Measurements from ENCODE around the gene LRRC19. TPM values are rescaled to one million over a fixed set of nuclear protein-coding genes. Genes with fewer than 3 reads are reported as not detected.
A peak's percentile ranks its signal among the peaks of the same experiment; 100 is the strongest.

Gene LRRC19
- total RNA-seq, 1 experiment from 2014 or later = not detected

- DNase-seq (ENCODE audit: low read depth) = peak; percentile 100
Observed at GRCh38 chr9:26955921-26956859, 49.3 kb downstream of the LRRC19 start, which contains the start of gene IFT74. IFT74 (plus strand) TSS chr9:26956412; CDS start chr9:26961968, 5,556 bp downstream.

GRCh38 chr9:26955222-26955903 lies 50.1 kb downstream of the LRRC19 start:
- peak; percentile 72 for DNase-seq (ENCODE audit: low read depth)

DNA sequence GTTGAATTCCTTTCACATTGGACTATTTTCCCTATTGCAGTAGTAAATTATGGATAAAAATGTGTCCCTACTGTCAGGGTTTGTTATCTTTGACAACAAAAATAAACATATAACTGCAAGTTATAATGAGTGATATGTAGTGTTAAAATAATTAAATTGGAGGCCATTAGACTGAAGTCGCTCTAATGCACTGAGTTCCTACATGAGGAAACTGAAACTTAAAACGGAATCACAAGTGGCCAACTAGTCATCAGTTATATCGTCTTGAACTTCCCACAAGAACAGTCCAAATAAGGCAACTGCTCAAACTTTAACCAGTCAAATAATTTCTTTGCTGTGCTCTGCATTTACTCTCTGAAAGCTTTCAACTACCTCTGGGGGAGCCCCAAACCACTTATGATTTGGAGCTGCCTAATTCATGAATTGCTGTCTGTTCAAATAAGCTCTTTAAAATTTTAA lies 51.4 kb downstream of the LRRC19 start:
- DNase-seq (ENCODE audit: low read depth) = peak; percentile 81

DNA sequence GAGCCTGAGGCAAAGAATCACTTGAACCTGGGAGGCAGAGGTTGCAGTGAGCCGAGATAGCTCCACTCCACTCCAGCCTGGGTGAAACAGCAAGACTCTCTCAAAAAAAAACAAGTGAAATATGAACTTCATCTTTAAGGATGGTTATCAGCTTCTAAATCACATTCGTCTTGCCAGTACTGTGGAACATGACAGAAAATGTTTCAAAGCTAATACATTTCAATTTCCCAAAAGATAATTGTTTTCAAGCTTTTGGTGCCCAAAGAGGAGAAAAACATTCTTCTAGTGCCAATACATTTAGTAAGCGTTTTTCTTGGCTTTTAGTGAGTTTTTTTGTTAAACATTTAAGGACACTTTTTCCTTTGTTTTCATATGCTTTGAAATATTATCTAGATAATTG lies 53.7 kb downstream of the LRRC19 start:
- peak; percentile 17 for DNase-seq (ENCODE audit: low read depth)

DNA sequence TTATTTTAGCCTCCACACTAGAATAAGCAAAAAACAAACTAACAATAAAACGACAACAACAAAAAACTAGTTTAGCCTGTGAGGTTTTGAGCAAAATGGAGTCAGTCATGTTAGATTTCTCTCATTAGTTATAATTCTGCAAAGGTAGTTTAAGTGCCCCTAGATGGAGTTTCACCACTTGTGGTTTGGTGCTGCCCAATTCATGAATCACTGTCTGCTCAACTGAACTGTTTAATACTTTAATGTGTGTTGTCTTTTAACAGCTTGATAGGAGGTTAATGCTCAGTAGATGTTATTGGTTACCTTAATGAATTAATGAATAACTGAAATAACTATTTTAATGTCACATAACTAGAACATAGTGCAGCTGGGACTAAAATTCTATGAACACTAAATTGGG lies 55.0 kb downstream of the LRRC19 start:
- DNase-seq (ENCODE audit: low read depth) = peak; percentile 68

GRCh38 chr9:26949637-26950069 lies 55.8 kb downstream of the LRRC19 start:
- DNase-seq (ENCODE audit: low read depth) = peak; percentile 91

DNA sequence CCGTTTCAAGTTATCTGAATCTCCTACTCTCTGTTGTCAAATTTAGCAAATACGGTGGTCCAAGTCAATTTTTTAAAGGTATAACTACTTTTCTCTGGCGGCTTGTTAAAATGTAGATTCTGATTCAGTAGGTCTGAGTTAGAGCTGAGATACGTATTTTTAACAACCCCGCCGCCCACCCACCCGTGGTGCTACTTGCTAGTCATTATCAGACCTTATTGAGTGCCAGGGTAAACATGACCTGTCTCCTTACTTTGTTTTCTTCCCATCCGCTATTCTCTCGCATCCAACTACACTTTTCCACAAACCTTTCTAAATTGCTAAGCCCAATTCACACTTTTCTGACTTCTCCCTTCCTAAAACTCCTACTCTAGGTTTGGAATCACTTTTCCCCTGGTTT lies 57.7 kb downstream of the LRRC19 start:
- DNase-seq (ENCODE audit: low read depth) = peak; percentile 5

- peak; percentile 94 for DNase-seq (ENCODE audit: low read depth)
Observed at GRCh38 chr9:26946753-26947727, 58.4 kb downstream of the LRRC19 start, which contains the start of gene PLAA. PLAA (minus strand) TSS chr9:26947242; CDS start chr9:26947045, 197 bp downstream.

GRCh38 chr9:26945591-26945990 lies 59.9 kb downstream of the LRRC19 start:
- peak; percentile 7 for DNase-seq (ENCODE audit: low read depth)

Other genes with a start within 250 kb of the LRRC19 start
- 19.5 and 32.7 TPM in 2 replicates for gene CAAP1, start 112.9 kb downstream of the LRRC19 start, total RNA-seq (2014; rRNA removed; shearing (Covaris generic))
- gene PLAA, start 58.4 kb downstream of the LRRC19 start, total RNA-seq (2014; rRNA removed; shearing (Covaris generic)) = 48.4 and 52.7 TPM in 2 replicates
- gene IFT74, start 49.3 kb downstream of the LRRC19 start, total RNA-seq (2014; rRNA removed; shearing (Covaris generic)) = 17.1 and 17.5 TPM in 2 replicates
- gene TEK, start 103.6 kb upstream of the LRRC19 start, total RNA-seq (2014; rRNA removed; shearing (Covaris generic)) = 0.96 and 2.0 TPM in 2 replicates